ENCODE data around the gene NLRC5.

Gene NLRC5

GRCh38 chr16:57022445-57022844 is 33.1 kb downstream of the NLRC5 start (continued):
- TF ChIP-seq ZBTB11 (tag by site-specific recombination; conservative IDR thresholded peaks at IDR 0.05; ENCODE audit: low read depth) = no peak
- no peak for TF ChIP-seq ZNF558 (tag by site-specific recombination; IDR thresholded peaks at IDR 0.05)
- TF ChIP-seq ZNF777 (tag by site-specific recombination; IDR thresholded peaks at IDR 0.05; ENCODE audit: borderline replicate concordance) = no peak
- TF ChIP-seq GFI1B (tag by site-specific recombination; IDR thresholded peaks at IDR 0.05) = no peak
- TF ChIP-seq SP3 (tag by site-specific recombination; IDR thresholded peaks at IDR 0.05) = no peak
- TF ChIP-seq ZNF645 (tag by site-specific recombination; IDR thresholded peaks at IDR 0.05) = no peak
- TF ChIP-seq CTCF (tag by site-specific recombination; IDR thresholded peaks at IDR 0.05) = no peak
- no peak for TF ChIP-seq KLF10 (tag by site-specific recombination; IDR thresholded peaks at IDR 0.05)

GRCh38 chr16:57023541-57024249 is 34.3 kb downstream of the NLRC5 start:
- Histone ChIP-seq H3K36me3 (ENCODE audit: control insufficient read depth in 2 of 2, insufficient read depth in 1 of 2, low read length in 2 of 2) (peaks cover 0 to 9% of the 10 kb centered on the region in 2 experiments; a peak in 1 of 3 replicates), H3K27ac (ENCODE audit: extremely low read depth, low read depth, low read length) (no peak overlapping the region), H3K4me1 (ENCODE audit: control insufficient read depth, insufficient read depth, low read length) (no peaks in the 10 kb centered on the region), H3K9me3 (ENCODE audit: control insufficient read depth, insufficient read depth, low read depth, low read length) (no peaks in the 10 kb centered on the region), H3K4me3 (ENCODE audit: low read depth, low read length) (no peak overlapping the region)
- POLR2A ChIA-PET = no interaction called here
- CTCF ChIA-PET = interaction anchor here (0.7 kb wide), 1 partner anchor 9 kb away, joined by 3 read pairs; no protein-coding TSS in a partner anchor
- TF ChIP-seq PRDM1 (tag by site-specific recombination; IDR thresholded peaks at IDR 0.05) (no peak), ZNF302 (tag by site-specific recombination; IDR thresholded peaks at IDR 0.05; ENCODE audit: low read depth) (no peak), ZBTB20 (tag by site-specific recombination; IDR thresholded peaks at IDR 0.05) (no peak), REST (tag by site-specific recombination; IDR thresholded peaks at IDR 0.05) (no peak), ZSCAN18 (tag by site-specific recombination; IDR thresholded peaks at IDR 0.05) (no peak), ZNF544 (tag by site-specific recombination; IDR thresholded peaks at IDR 0.05) (no peak), ZNF350 (tag by site-specific recombination; IDR thresholded peaks at IDR 0.05) (no peak), ZNF776 (tag by site-specific recombination; IDR thresholded peaks at IDR 0.05; ENCODE audit: borderline replicate concordance) (no peak), SETDB1 (IDR thresholded peaks at IDR 0.05; ENCODE audit: insufficient read length, low read length) (no peak), GFI1B (tag by site-specific recombination; IDR thresholded peaks at IDR 0.05) (no peak), ZNF664 (tag by site-specific recombination; IDR thresholded peaks at IDR 0.05) (no peak), ZNF692 (tag by site-specific recombination; IDR thresholded peaks at IDR 0.05) (no peak), ZNF114 (tag by site-specific recombination; IDR thresholded peaks at IDR 0.05) (no peak), ZFP37 (tag by site-specific recombination; IDR thresholded peaks at IDR 0.05) (no peak), SP3 (tag by site-specific recombination; IDR thresholded peaks at IDR 0.05) (no peak), ZNF140 (tag by site-specific recombination; IDR thresholded peaks at IDR 0.05) (no peak), ZNF157 (tag by site-specific recombination; IDR thresholded peaks at IDR 0.05) (no peak), ZNF214 (tag by site-specific recombination; IDR thresholded peaks at IDR 0.05; ENCODE audit: borderline replicate concordance) (no peak)
